ENCODE measurements around the gene FHL2.

The FHL2 gene

DNA sequence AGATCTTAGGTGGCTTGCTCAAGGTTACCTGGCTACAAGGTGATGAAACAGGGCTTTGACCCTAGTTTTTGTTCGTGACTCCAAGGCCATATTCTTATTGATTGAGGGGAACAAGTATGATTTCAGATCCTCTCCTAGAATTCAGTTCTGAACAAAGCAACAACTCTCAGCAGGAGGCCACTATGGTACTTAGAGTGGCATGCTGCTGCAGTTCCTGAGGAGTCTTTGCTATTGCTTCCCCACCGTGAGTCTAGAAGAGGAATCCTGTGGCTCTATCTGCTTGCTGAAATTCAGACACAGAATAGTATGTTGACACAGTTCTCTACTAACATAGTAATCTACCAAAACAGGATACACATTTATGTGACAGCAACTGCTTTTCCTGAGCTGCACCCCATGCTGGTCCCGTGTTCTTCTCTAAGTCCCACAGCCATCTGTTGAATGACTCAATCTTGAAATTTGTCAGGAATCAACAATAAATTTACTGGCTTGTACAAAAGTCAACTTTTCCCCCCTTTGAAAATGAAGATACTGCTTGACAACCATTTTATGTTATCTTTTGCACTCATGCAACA lies 73.4 kb downstream of the FHL2 start:
- H3K4me2 ChIP-seq, result no peak overlapping the region
- H4K20me1 ChIP-seq (ENCODE audit: insufficient read depth), result no peaks in the 10 kb centered on the region

DNA sequence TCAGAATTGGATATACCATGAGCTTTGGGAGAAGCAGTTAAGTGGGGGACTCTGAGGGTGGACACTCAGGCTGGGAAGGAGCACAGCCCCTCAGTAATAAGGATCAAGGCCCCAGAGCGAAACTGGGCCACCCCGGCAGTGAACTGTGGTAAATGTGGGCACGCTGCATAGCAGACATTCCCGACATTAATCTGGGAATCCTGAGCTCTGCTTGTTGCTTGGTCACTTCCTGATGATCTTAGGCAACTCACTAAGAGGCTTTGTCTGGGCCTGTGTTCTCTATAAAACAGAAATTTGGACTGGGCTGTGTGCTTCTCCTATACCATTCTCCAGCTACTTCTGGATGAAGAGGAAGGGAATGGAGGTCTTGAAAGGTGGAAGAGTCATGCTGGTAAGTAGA lies 74.1 kb downstream of the FHL2 start:
- H3K4me3 ChIP-seq (IDR thresholded peaks at IDR 0.05; ENCODE audit: insufficient read depth, low read depth, low read length), result no peak overlapping the region
- no peak overlapping the region for H3K9ac ChIP-seq
- TF ChIP-seq, protein P1, sequence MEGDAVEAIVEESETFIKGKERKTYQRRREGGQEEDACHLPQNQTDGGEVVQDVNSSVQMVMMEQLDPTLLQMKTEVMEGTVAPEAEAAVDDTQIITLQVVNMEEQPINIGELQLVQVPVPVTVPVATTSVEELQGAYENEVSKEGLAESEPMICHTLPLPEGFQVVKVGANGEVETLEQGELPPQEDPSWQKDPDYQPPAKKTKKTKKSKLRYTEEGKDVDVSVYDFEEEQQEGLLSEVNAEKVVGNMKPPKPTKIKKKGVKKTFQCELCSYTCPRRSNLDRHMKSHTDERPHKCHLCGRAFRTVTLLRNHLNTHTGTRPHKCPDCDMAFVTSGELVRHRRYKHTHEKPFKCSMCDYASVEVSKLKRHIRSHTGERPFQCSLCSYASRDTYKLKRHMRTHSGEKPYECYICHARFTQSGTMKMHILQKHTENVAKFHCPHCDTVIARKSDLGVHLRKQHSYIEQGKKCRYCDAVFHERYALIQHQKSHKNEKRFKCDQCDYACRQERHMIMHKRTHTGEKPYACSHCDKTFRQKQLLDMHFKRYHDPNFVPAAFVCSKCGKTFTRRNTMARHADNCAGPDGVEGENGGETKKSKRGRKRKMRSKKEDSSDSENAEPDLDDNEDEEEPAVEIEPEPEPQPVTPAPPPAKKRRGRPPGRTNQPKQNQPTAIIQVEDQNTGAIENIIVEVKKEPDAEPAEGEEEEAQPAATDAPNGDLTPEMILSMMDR (conservative IDR thresholded peaks at IDR 0.05; ENCODE audit: low read depth, low read length), result no peak
- no peak overlapping the region for H3K27ac ChIP-seq
- H3K36me3 ChIP-seq (ENCODE audit: insufficient read depth), result no peaks in the 10 kb centered on the region
- H2AFZ ChIP-seq (ENCODE audit: low read depth), result no peak overlapping the region
- peaks cover 9% of the 10 kb centered on the region for H3K4me1 ChIP-seq (ENCODE audit: low read depth, poor library complexity, severe bottlenecking)
- no peak overlapping the region for H3K4me2 ChIP-seq
- H3K79me2 ChIP-seq (ENCODE audit: insufficient read depth, low read depth), result peaks cover 69% of the 10 kb centered on the region
- H4K20me1 ChIP-seq (ENCODE audit: insufficient read depth), result peaks cover 6% of the 10 kb centered on the region; the same call in 1 of the 2 replicates
- no peaks in the 10 kb centered on the region for H3K27me3 ChIP-seq (ENCODE audit: insufficient read depth, low read depth)

More for the DNA sequence above, 73.4 kb downstream of the FHL2 start:
- H3K27ac ChIP-seq, result no peak overlapping the region
- no peak overlapping the region for H3K9ac ChIP-seq
- peaks cover 14% of the 10 kb centered on the region for H3K4me1 ChIP-seq (ENCODE audit: low read depth, poor library complexity, severe bottlenecking)
- TF ChIP-seq, protein P1 (conservative IDR thresholded peaks at IDR 0.05; ENCODE audit: low read depth, low read length), result no peak
- H3K79me2 ChIP-seq (ENCODE audit: insufficient read depth, low read depth), result peaks cover 63% of the 10 kb centered on the region
- H2AFZ ChIP-seq (ENCODE audit: low read depth), result no peak overlapping the region
- H3K36me3 ChIP-seq (ENCODE audit: insufficient read depth), result no peaks in the 10 kb centered on the region
- no peak overlapping the region for H3K4me3 ChIP-seq (IDR thresholded peaks at IDR 0.05; ENCODE audit: insufficient read depth, low read depth, low read length)
- no peaks in the 10 kb centered on the region for H3K27me3 ChIP-seq (ENCODE audit: insufficient read depth, low read depth)

DNA sequence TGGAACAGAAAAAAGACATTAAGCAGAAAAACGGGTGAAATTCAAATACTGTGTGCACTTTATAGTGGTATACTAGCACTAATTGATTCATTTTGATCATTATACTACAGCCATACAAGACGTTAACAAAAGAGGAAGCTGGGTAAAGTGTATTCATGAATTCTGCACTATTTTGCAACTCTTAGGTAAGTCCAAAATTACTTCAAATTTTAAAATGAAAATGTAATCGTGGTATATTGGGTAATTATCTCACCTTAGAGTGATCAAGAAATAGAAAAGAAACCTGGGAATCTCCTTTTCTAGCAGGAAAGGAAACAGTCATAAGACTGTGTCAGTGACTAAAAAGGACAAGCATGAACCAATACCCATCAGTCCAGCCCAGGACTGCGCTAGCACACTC lies 74.8 kb downstream of the FHL2 start:
- H2AFZ ChIP-seq (ENCODE audit: low read depth), result no peak overlapping the region
- no peak overlapping the region for H3K9ac ChIP-seq
- H3K4me2 ChIP-seq, result no peak overlapping the region
- peaks cover 10% of the 10 kb centered on the region for H3K4me1 ChIP-seq (ENCODE audit: low read depth, poor library complexity, severe bottlenecking)
- TF ChIP-seq, protein P1 (conservative IDR thresholded peaks at IDR 0.05; ENCODE audit: low read depth, low read length), result no peak
- no peaks in the 10 kb centered on the region for H3K27me3 ChIP-seq (ENCODE audit: insufficient read depth, low read depth)
- no peaks in the 10 kb centered on the region for H3K36me3 ChIP-seq (ENCODE audit: insufficient read depth)
- H3K4me3 ChIP-seq (IDR thresholded peaks at IDR 0.05; ENCODE audit: insufficient read depth, low read depth, low read length), result no peak overlapping the region
- peaks cover 70% of the 10 kb centered on the region for H3K79me2 ChIP-seq (ENCODE audit: insufficient read depth, low read depth)
- peaks cover 6% of the 10 kb centered on the region; the same call in 1 of the 2 replicates for H4K20me1 ChIP-seq (ENCODE audit: insufficient read depth)
- no peak overlapping the region for H3K27ac ChIP-seq

DNA sequence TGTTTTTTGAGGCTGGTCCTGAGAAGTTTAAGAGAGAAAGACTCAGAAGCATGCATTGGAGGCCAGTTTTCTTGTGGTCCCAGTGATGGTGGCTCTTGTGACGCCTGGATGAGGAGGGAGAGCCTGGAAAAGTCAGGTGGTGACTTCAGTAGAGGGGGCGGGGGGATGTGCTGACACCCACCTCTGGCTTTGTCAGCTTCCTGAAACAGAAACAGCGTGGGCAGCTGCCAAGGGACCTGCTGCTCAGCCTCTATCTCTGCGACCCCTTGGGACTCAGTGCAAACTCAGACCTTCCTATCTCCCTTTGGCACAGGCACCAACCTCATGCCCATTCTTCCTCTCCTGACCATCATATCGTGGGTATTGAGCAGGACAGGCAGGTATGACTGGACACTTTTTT lies 75.7 kb downstream of the FHL2 start:
- Histone ChIP-seq H3K4me3 (IDR thresholded peaks at IDR 0.05; ENCODE audit: insufficient read depth, low read depth, low read length) (no peak overlapping the region), H3K4me1 (ENCODE audit: low read depth, poor library complexity, severe bottlenecking) (peaks cover 9% of the 10 kb centered on the region), H3K36me3 (ENCODE audit: insufficient read depth) (no peaks in the 10 kb centered on the region), H3K4me2 (no peak overlapping the region), H3K27ac (no peak overlapping the region), H3K79me2 (ENCODE audit: insufficient read depth, low read depth) (peaks cover 67% of the 10 kb centered on the region), H2AFZ (ENCODE audit: low read depth) (no peak overlapping the region), H3K9ac (no peak overlapping the region), H3K27me3 (ENCODE audit: insufficient read depth, low read depth) (no peaks in the 10 kb centered on the region), H4K20me1 (ENCODE audit: insufficient read depth) (peaks cover 6% of the 10 kb centered on the region; the same call in 1 of the 2 replicates)
- TF ChIP-seq, protein P1 (conservative IDR thresholded peaks at IDR 0.05; ENCODE audit: low read depth, low read length), result no peak
